ENCODE results near the gene TMEM190. TPM values are rescaled to one million over a fixed set of nuclear protein-coding genes. Genes with fewer than 3 reads are reported as not detected.

The TMEM190 gene
- total and polyA plus RNA-seq, 5 experiments from 2014 or later: not detected

GRCh38 chr19:55377356-55378131 is 918 bp downstream of the TMEM190 start:
- H3K9me3 Mint-ChIP-seq: no peaks in the 10 kb centered on the region
- DNase-seq (no peak), ATAC-seq (no peak)
- peaks cover 4 to 26% (median 6%) of the 10 kb centered on the region in 5 donors for H3K27me3 Mint-ChIP-seq
- H3K27ac Mint-ChIP-seq: no peak overlapping the region
- peaks cover 10 to 19% (median 14%) of the 10 kb centered on the region in 4 donors for H3K4me1 Mint-ChIP-seq
- H3K36me3 Mint-ChIP-seq: peaks cover 0 to 2% (median 0%) of the 10 kb centered on the region in 3 donors
- POLR2A ChIA-PET: no interaction called here
- no peak overlapping the region for H3K4me3 Mint-ChIP-seq

GRCh38 chr19:55379174-55379573 is 2.5 kb downstream of the TMEM190 start:
- peak in 1 of 10 donors; percentile 23 for DNase-seq
- no peak for ATAC-seq
- Mint-ChIP-seq H3K36me3 (peaks cover 0 to 2% (median 0%) of the 10 kb centered on the region in 3 donors), H3K4me3 (no peak overlapping the region), H3K9me3 (no peaks in the 10 kb centered on the region), H3K27ac (peak overlapping the region in 1 of 10 donors; percentile 72), H3K4me1 (peaks cover 14 to 20% (median 15%) of the 10 kb centered on the region in 4 donors), H3K27me3 (peaks cover 0 to 16% (median 0%) of the 10 kb centered on the region in 5 donors)
- POLR2A ChIA-PET: interaction anchor here (0.5 to 1.0 kb wide), 2 partner anchors 40 to 103 kb away, joined by 3 read pairs; no protein-coding TSS in a partner anchor

GRCh38 chr19:55382013-55382412 is 5.4 kb downstream of the TMEM190 start:
- no peaks in the 10 kb centered on the region for H3K27me3 Mint-ChIP-seq
- H3K4me3 Mint-ChIP-seq: peak overlapping the region in 8 of 10 donors; percentile 12 to 99 (median 82)
- no peak for ATAC-seq
- DNase-seq: no peak
- POLR2A ChIA-PET: no interaction called here
- H3K27ac Mint-ChIP-seq: peak overlapping the region in 2 of 10 donors; percentile 11 to 79
- H3K36me3 Mint-ChIP-seq: peaks cover 6 to 15% (median 9%) of the 10 kb centered on the region in 3 donors
- H3K4me1 Mint-ChIP-seq: peaks cover 21 to 42% (median 38%) of the 10 kb centered on the region in 4 donors
- H3K9me3 Mint-ChIP-seq: peaks cover 0 to 2% (median 0%) of the 10 kb centered on the region in 9 donors

GRCh38 chr19:55382522-55383054 is 6.0 kb downstream of the TMEM190 start:
- H3K36me3 Mint-ChIP-seq: peaks cover 9 to 20% (median 10%) of the 10 kb centered on the region in 3 donors
- ATAC-seq (no peak), DNase-seq (peak in 1 of 10 donors; percentile 13)
- peak overlapping the region; percentile 78 to 99 (median 84) for H3K4me3 Mint-ChIP-seq
- H3K9me3 Mint-ChIP-seq: peaks cover 0 to 2% (median 0%) of the 10 kb centered on the region in 9 donors
- POLR2A ChIA-PET: interaction anchor here (1.3 to 12.9 kb wide), 7 partner anchors 11 to 239 kb away, joined by 3 to 181 read pairs (median 21); partner anchors contain the start of genes KMT5C and UBE2S
- H3K27ac Mint-ChIP-seq: peak overlapping the region in 7 of 10 donors; percentile 11 to 91 (median 75)
- H3K4me1 Mint-ChIP-seq: peaks cover 23 to 47% (median 43%) of the 10 kb centered on the region in 4 donors
- H3K27me3 Mint-ChIP-seq: no peaks in the 10 kb centered on the region

- Mint-ChIP-seq H3K36me3 (peaks cover 9 to 29% (median 15%) of the 10 kb centered on the region in 3 donors), H3K27ac (peak overlapping the region; percentile 48 to 92 (median 85)), H3K4me3 (peak overlapping the region; percentile 78 to 99 (median 84)), H3K9me3 (peaks cover 0 to 2% (median 0%) of the 10 kb centered on the region in 9 donors), H3K27me3 (no peaks in the 10 kb centered on the region), H3K4me1 (peaks cover 23 to 57% (median 51%) of the 10 kb centered on the region in 4 donors)
- POLR2A ChIA-PET: interaction anchor here (0.6 to 12.9 kb wide), 18 partner anchors 8 to 271 kb away, joined by 3 to 181 read pairs (median 7); partner anchors contain the start of genes CCDC106, GARIN5B, HSPBP1 and KMT5C
- peak in 7 of 10 donors; percentile 37 to 69 (median 44) for DNase-seq
- ATAC-seq: peak in 1 of 2 donors; percentile 7
Measured at GRCh38 chr19:55383279-55384130, 6.9 kb downstream of the TMEM190 start.

- Mint-ChIP-seq H3K9me3 (peaks cover 0 to 2% (median 0%) of the 10 kb centered on the region in 9 donors), H3K4me3 (peak within 1 kb of the TSS; percentile 99 to 100 (median 100)), H3K27ac (peak within 1 kb of the TSS; percentile 98 to 100 (median 99)), H3K4me1 (peaks cover 27 to 65% (median 59%) of the 10 kb centered on the region in 4 donors), H3K36me3 (peaks cover 9 to 37% (median 17%) of the 10 kb centered on the region in 3 donors), H3K27me3 (no peaks in the 10 kb centered on the region)
- peak in 7 of 10 donors; percentile 37 to 68 (median 46) for DNase-seq
- ATAC-seq: peak in 1 of 2 donors; percentile 14
- POLR2A ChIA-PET: interaction anchor here (0.5 to 12.9 kb wide), 23 partner anchors 9 to 270 kb away, joined by 3 to 181 read pairs (median 5); partner anchors contain the start of genes CCDC106, GARIN5B, HSPBP1 and ISOC2
Measured at GRCh38 chr19:55384131-55384919, 7.7 kb downstream of the TMEM190 start, which contains the start of gene TMEM238. TSS of gene TMEM238 (minus strand) at chr19:55384292. CDS start at chr19:55384259, 33 bp downstream.

GRCh38 chr19:55384920-55385723 is 8.5 kb downstream of the TMEM190 start:
- peaks cover 0 to 2% (median 0%) of the 10 kb centered on the region in 9 donors for H3K9me3 Mint-ChIP-seq
- H3K4me1 Mint-ChIP-seq: peaks cover 33 to 73% (median 67%) of the 10 kb centered on the region in 4 donors
- no peaks in the 10 kb centered on the region for H3K27me3 Mint-ChIP-seq
- ATAC-seq: peak; percentile 77
- peak; percentile 89 to 100 (median 96) for DNase-seq
- peak overlapping the region; percentile 99 to 100 (median 100) for H3K4me3 Mint-ChIP-seq
- peaks cover 9 to 45% (median 21%) of the 10 kb centered on the region in 3 donors for H3K36me3 Mint-ChIP-seq
- POLR2A ChIA-PET: interaction anchor here (0.5 to 12.9 kb wide), 21 partner anchors 11 to 269 kb away, joined by 3 to 181 read pairs (median 5); partner anchors contain the start of genes CCDC106, GARIN5B, HSPBP1 and ISOC2
- peak overlapping the region; percentile 98 to 100 (median 99) for H3K27ac Mint-ChIP-seq

GRCh38 chr19:55385724-55386492 is 9.3 kb downstream of the TMEM190 start, which contains the start of gene RPL28:
TSS of gene RPL28 (plus strand) at chr19:55385932. CDS start at chr19:55386358, 426 bp downstream.
- peak within 1 kb of the TSS; percentile 98 to 100 (median 99) for H3K27ac Mint-ChIP-seq
- POLR2A ChIA-PET: interaction anchor here (0.5 to 12.9 kb wide), 8 partner anchors 13 to 131 kb away, joined by 3 to 181 read pairs (median 22); partner anchors contain the start of genes KMT5C, PPP6R1 and UBE2S

GRCh38 chr19:55386493-55386971 is 9.9 kb downstream of the TMEM190 start:
- Mint-ChIP-seq H3K9me3 (peaks cover 0 to 2% (median 0%) of the 10 kb centered on the region in 9 donors), H3K4me1 (peaks cover 35 to 82% (median 78%) of the 10 kb centered on the region in 4 donors), H3K27ac (peak overlapping the region; percentile 98 to 100 (median 99)), H3K36me3 (peaks cover 9 to 50% (median 21%) of the 10 kb centered on the region in 3 donors), H3K27me3 (no peaks in the 10 kb centered on the region), H3K4me3 (peak overlapping the region; percentile 99 to 100 (median 100))
- ATAC-seq: no peak
- POLR2A ChIA-PET: interaction anchor here (0.6 to 12.9 kb wide), 9 partner anchors 12 to 132 kb away, joined by 3 to 181 read pairs (median 19); partner anchors contain the start of genes KMT5C, PPP6R1 and UBE2S
- no peak for DNase-seq

More at GRCh38 chr19:55385724-55386492, 9.3 kb downstream of the TMEM190 start, which contains the start of gene RPL28:
- peak; percentile 73 to 81 for ATAC-seq
- DNase-seq: peak; percentile 63 to 100 (median 99)
- Mint-ChIP-seq H3K4me3 (peak within 1 kb of the TSS; percentile 99 to 100 (median 100)), H3K9me3 (peaks cover 0 to 2% (median 0%) of the 10 kb centered on the region in 9 donors), H3K36me3 (peaks cover 9 to 50% (median 21%) of the 10 kb centered on the region in 3 donors), H3K4me1 (peaks cover 36 to 79% (median 75%) of the 10 kb centered on the region in 4 donors), H3K27me3 (no peaks in the 10 kb centered on the region)

All from naive thymus-derived CD8-positive, alpha-beta T cell (primary cell).